Fibroblast of lung (primary cell): ENCODE data around the gene ADGRV1. TPM values are rescaled to one million over a fixed set of nuclear protein-coding genes. Genes with fewer than 3 reads are reported as not detected.

Source experiments
- DNase-seq, 2 donors: peaks; one replicate each; pipeline versions ENCODE4 v3.0.0 to v3.0.0-alpha.2; 2010; ENCODE audit warnings: low read depth in 2 of 2
- H2AFZ ChIP-seq: 2 replicates; pipeline ENCODE4 v1.5.1; 2012; ENCODE audit warnings: low read length, control low read depth, inconsistent platforms
- H3K27ac ChIP-seq: 2 replicates; pipeline ENCODE4 v1.5.1; 2011; ENCODE audit warnings: low read length, control low read depth; ENCODE audit not compliant: insufficient read depth
- H3K27me3 ChIP-seq: 2 replicates; pipeline ENCODE4 v1.5.1; 2011; ENCODE audit warnings: mild to moderate bottlenecking, low read length; ENCODE audit not compliant: control insufficient read depth, insufficient read depth
- H3K36me3 ChIP-seq: 2 replicates; pipeline ENCODE4 v1.5.1; 2011; ENCODE audit warnings: low read length; ENCODE audit not compliant: control insufficient read depth, insufficient read depth
- H3K4me1 ChIP-seq: 2 replicates; pipeline ENCODE4 v1.5.1; 2011; ENCODE audit warnings: low read length; ENCODE audit not compliant: control insufficient read depth, insufficient read depth; ENCODE audit errors: extremely low read depth
- H3K4me2 ChIP-seq: 2 replicates; pipeline ENCODE4 v1.5.1; 2011; ENCODE audit warnings: low read length, control low read depth; ENCODE audit not compliant: insufficient read depth; ENCODE audit errors: extremely low read depth
- H3K4me3 ChIP-seq, 4 experiments: fragments of 200-600 bp in 1 of 4; sonication (generic) in 1 of 4; replicated peaks in 1 of 4; 2 replicates each; pipeline ENCODE4 v1.5.1; 2011 to 2016; ENCODE audit warnings: low read length in 4 of 4, low read depth in 3 of 4, mild to moderate bottlenecking in 3 of 4, control low read depth in 2 of 4, inconsistent platforms in 1 of 4, mixed read lengths in 1 of 4; ENCODE audit not compliant: insufficient read depth in 1 of 4; ENCODE audit errors: control extremely low read depth in 1 of 4
- H3K79me2 ChIP-seq: 2 replicates; pipeline ENCODE4 v1.5.1; 2012; ENCODE audit warnings: mild to moderate bottlenecking, low read length, inconsistent platforms; ENCODE audit not compliant: control insufficient read depth, insufficient read depth
- H3K9ac ChIP-seq: 2 replicates; pipeline ENCODE4 v1.5.1; 2011; ENCODE audit warnings: mild to moderate bottlenecking, low read length, control low read depth; ENCODE audit not compliant: insufficient read depth
- H3K9me3 ChIP-seq: 2 replicates; pipeline ENCODE4 v1.5.1; 2012; ENCODE audit warnings: low read depth, low read length; ENCODE audit not compliant: control insufficient read depth, insufficient read depth
- H4K20me1 ChIP-seq: 2 replicates; pipeline ENCODE4 v1.5.1; 2011; ENCODE audit warnings: low read length; ENCODE audit not compliant: control insufficient read depth, insufficient read depth; ENCODE audit errors: extremely low read depth
- CTCF ChIP-seq, 2 donors: IDR thresholded peaks in 1 of 2; conservative IDR thresholded peaks in 1 of 2; 1 replicate in 1 of 2; 2 replicates in 1 of 2; pipeline ENCODE4 v1.5.1; 2011 to 2012; ENCODE audit warnings: low read length in 2 of 2, control low read depth in 1 of 2, inconsistent platforms in 1 of 2, low read depth in 1 of 2, mild to moderate bottlenecking in 1 of 2
- EZH2 ChIP-seq: IDR thresholded peaks from 2 replicates; pipeline ENCODE4 v1.5.1; 2012; ENCODE audit warnings: low read length, control low read depth, mild to moderate bottlenecking; ENCODE audit errors: missing control alignments
- polyA plus RNA-seq, 2 donors: library from polyadenylated mRNA; depleted of rRNA in 1 of 2; stranded (reverse) in 1 of 2; unstranded in 1 of 2; fragments of >200 nt; gene quantifications; 2 replicates each; pipeline ENCODE4 v1.2.1, GENCODE V29; 2011 to 2012; ENCODE audit warnings: missing spikeins in 1 of 2
- total RNA-seq: library from RNA; depleted of rRNA; stranded (reverse); fragments of >200 nt; gene quantifications from 2 replicates; pipeline ENCODE4 v1.2.1, GENCODE V29; 2014

Gene ADGRV1
- total and polyA plus RNA-seq, 2 donors (not counting 1 experiment from before 2014, with no cell fraction given): 0.15 to 0.17 TPM

DNA sequence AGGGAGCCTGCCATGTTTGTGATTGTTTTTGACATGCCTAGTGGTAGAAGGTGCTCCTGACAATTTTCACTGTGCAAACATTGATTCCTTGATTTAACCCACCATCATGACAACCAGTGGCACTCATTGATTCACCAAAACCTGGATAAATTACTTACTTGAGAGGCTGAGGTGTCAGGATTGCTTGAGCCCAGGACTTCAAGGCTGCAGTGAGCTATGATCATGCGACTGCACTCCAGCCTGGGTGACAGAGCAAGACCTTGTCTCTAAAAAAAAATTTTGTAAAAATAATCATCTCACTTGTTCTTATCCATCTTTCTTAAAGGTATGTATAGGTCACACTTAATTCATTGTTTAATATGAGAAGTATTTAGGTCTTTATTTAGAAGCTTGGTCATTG lies 423.2 kb downstream of the ADGRV1 start:
- no peak overlapping the region for H3K27ac ChIP-seq
- no peaks in the 10 kb centered on the region for H3K79me2 ChIP-seq
- DNase-seq: no peak
- no peak overlapping the region for H2AFZ ChIP-seq
- H3K27me3 ChIP-seq: no peaks in the 10 kb centered on the region
- H3K4me3 ChIP-seq: no peak overlapping the region
- no peak overlapping the region for H3K4me2 ChIP-seq
- no peaks in the 10 kb centered on the region for H4K20me1 ChIP-seq
- no peaks in the 10 kb centered on the region for H3K9me3 ChIP-seq
- peaks cover 2% of the 10 kb centered on the region for H3K4me1 ChIP-seq
- no peak for TF ChIP-seq CTCF (conservative IDR thresholded peaks at IDR 0.05 in 1 of 2, IDR thresholded peaks at IDR 0.05 in 1 of 2; ENCODE audit: low read depth in 1 of 2, low read length in 2 of 2)
- no peak for TF ChIP-seq EZH2
- H3K36me3 ChIP-seq: no peaks in the 10 kb centered on the region
- H3K9ac ChIP-seq: no peak overlapping the region

DNA sequence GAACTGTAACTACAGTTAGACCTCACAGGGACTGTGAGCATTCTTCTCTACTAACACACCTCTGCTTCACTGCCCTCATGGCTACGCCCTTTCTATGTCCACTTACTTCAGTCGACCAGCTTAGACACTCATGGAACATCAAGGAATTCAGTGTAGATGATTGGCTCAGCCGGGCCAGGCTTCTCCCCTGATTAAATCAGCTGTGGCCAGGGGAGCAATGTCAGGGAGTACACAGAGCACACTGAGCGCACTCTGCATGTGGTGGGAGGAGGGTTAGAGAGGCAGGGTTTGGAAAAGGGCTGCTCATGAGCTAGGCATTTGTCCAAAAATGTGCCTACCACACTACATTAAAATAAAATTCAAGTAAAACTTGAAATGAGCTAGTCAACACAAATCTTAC lies 424.0 kb downstream of the ADGRV1 start:
- Histone ChIP-seq H3K27ac (no peak overlapping the region), H4K20me1 (no peaks in the 10 kb centered on the region), H3K4me1 (peaks cover 2% of the 10 kb centered on the region), H2AFZ (no peak overlapping the region), H3K79me2 (no peaks in the 10 kb centered on the region), H3K4me2 (no peak overlapping the region), H3K4me3 (no peak overlapping the region), H3K9ac (no peak overlapping the region), H3K9me3 (no peaks in the 10 kb centered on the region), H3K27me3 (no peaks in the 10 kb centered on the region), H3K36me3 (no peaks in the 10 kb centered on the region)
- peak; percentile 60 to 78 for DNase-seq
- no peak for TF ChIP-seq EZH2
- TF ChIP-seq CTCF (conservative IDR thresholded peaks at IDR 0.05 in 1 of 2, IDR thresholded peaks at IDR 0.05 in 1 of 2; ENCODE audit: low read depth in 1 of 2, low read length in 2 of 2): no peak

DNA sequence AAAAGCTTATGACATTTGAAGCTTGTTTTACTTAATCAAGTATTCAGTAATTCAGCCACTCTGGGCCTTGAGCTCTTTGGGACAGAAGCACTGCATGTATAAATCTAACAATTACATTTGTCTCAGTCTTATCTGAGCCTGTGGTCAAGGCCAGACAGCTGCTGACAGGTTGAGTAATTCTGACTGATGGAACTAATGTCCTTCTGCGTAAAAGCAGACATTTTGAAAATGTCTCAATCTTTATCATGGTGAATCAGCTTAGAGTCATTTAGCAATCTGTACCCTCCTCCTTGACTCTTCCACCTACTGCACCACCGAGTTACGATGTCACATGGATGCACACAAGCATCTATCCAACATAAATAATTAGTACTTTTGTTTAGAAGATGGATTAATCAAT lies 424.6 kb downstream of the ADGRV1 start:
- Histone ChIP-seq H3K27me3 (no peaks in the 10 kb centered on the region), H3K79me2 (no peaks in the 10 kb centered on the region), H3K9ac (no peak overlapping the region), H2AFZ (no peak overlapping the region), H3K4me3 (no peak overlapping the region), H3K36me3 (no peaks in the 10 kb centered on the region), H3K9me3 (no peaks in the 10 kb centered on the region), H3K4me1 (peaks cover 2% of the 10 kb centered on the region), H4K20me1 (no peaks in the 10 kb centered on the region), H3K4me2 (no peak overlapping the region), H3K27ac (no peak overlapping the region)
- peak; percentile 95 to 98 for DNase-seq
- TF ChIP-seq EZH2 (no peak), CTCF (conservative IDR thresholded peaks at IDR 0.05 in 1 of 2, IDR thresholded peaks at IDR 0.05 in 1 of 2; ENCODE audit: low read depth in 1 of 2, low read length in 2 of 2) (no peak)
